ENCODE data around the gene SELENOP.
"Not testable (repeated sequence)": the region's sequence is repeated elsewhere in the genome, so short reads cannot be mapped to it uniquely, and the experiment has no call there.

The SELENOP gene

GRCh38 chr5:42825422-42826148 lies 13.9 kb upstream of the SELENOP start:
- DNase-seq, result no peak

GRCh38 chr5:42824347-42824976 lies 12.8 kb upstream of the SELENOP start:
- DNase-seq, result no peak

- no peak for DNase-seq
These were observed 10.9 kb upstream of the SELENOP start for GRCh38 chr5:42822548-42822947.

- no peak for DNase-seq
These were observed 8.1 kb upstream of the SELENOP start for GRCh38 chr5:42819745-42820144.

GRCh38 chr5:42816546-42816945 lies 4.9 kb upstream of the SELENOP start:
- not testable (repeated sequence) for DNase-seq

- DNase-seq, result no peak
These were observed 1.8 kb upstream of the SELENOP start for GRCh38 chr5:42813533-42813932.

- DNase-seq, result no peak
These were observed 928 bp upstream of the SELENOP start for GRCh38 chr5:42812620-42813019.

GRCh38 chr5:42810834-42811590 lies 680 bp downstream of the SELENOP start:
- no peak for DNase-seq

- no peak for DNase-seq
These were observed 2.6 kb downstream of the SELENOP start for GRCh38 chr5:42808888-42809611.

- DNase-seq, result no peak
These were observed 3.8 kb downstream of the SELENOP start for GRCh38 chr5:42807722-42808447.

- no peak for DNase-seq
These were observed 4.9 kb downstream of the SELENOP start for GRCh38 chr5:42806701-42807262.

- DNase-seq, result no peak
These were observed 5.5 kb downstream of the SELENOP start for GRCh38 chr5:42806004-42806700.

- no peak for DNase-seq
These were observed 6.9 kb downstream of the SELENOP start for GRCh38 chr5:42804717-42805339.

- DNase-seq, result no peak
These were observed 10.1 kb downstream of the SELENOP start for GRCh38 chr5:42801516-42802166.

- DNase-seq, result no peak
These were observed 10.9 kb downstream of the SELENOP start for GRCh38 chr5:42800748-42801330.

GRCh38 chr5:42799668-42800114 lies 12.0 kb downstream of the SELENOP start:
- no peak for DNase-seq

GRCh38 chr5:42799241-42799608 lies 12.5 kb downstream of the SELENOP start:
- no peak for DNase-seq

GRCh38 chr5:42798284-42799240 lies 13.1 kb downstream of the SELENOP start:
- no peak for DNase-seq

- peak; percentile 20 for DNase-seq
These were observed 20.5 kb downstream of the SELENOP start for GRCh38 chr5:42791151-42791550.
